ENCODE results near the gene MACROD2.

MACROD2 gene

DNA sequence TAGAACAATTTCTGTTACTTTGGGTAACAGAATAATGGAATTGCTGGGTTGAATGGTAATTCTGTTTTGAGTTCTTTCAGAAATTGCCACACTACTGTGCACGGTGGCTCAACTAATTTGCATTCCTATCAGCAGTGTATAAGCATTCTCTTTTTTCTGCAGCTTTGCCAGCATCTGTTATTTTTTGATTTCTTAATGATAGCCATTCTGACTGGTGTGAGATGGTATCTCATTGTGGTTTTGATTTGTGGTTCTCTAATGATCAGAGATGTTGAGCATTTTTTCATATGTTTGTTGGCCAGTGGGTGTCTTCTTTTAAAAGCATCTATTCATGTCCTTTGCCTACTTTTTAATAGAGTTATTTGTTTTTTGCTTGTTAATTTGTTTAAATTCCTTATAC, 1731.1 kb downstream of the MACROD2 start:
- no peak for TF ChIP-seq CTCF (IDR thresholded peaks at IDR 0.05; ENCODE audit: control extremely low read depth, extremely low read depth, low read depth, missing control alignments)
- DNase-seq (ENCODE audit: extremely low spot score): no peak
- ChIA-PET POLR2A (no interaction called here), CTCF (interaction anchor here (1.9 kb wide), 1 partner anchor 10 kb away, joined by 4 read pairs; no protein-coding TSS in a partner anchor)

DNA sequence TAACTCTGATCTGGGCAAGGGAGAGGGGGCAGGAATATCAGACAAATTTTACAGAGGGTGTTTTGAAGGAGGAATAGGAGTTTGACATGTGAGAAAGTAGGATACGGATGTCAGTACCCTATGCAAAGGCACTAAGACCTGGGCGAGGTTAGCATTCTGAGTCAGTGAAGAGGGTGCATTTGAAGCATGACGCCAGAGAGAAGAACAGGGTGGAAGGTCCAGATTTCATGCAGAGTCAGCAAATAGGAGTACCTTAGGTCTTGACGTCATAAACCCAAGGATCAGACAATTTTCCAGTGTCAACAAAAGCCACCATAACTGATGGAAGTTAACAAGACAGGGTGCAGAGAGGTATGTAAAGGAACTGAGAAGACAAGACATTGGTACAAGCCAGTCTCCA, 1738.7 kb downstream of the MACROD2 start:
- DNase-seq (ENCODE audit: extremely low spot score): no peak
- ChIA-PET CTCF (no interaction called here), POLR2A (no interaction called here)
- TF ChIP-seq CTCF (IDR thresholded peaks at IDR 0.05; ENCODE audit: control extremely low read depth, extremely low read depth, low read depth, missing control alignments): no peak

DNA sequence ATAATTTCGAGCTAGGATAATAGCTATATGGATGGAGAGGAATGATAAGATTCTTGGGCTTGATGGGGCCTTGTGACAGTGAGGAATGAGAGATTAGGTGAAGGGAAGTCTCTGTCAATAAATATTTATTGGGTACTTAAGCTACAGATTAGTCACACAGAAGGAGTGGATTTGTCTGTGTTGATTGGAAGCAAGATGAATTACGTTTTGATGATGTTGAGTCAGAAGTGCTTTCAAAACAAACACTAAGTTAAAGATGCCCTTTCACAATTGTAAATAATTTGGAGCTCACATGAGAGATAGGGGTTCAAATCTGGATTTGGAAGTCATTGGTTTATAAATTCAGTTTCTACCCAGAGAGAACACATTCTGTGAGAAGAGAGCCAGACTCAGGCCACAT, 1743.7 kb downstream of the MACROD2 start:
- DNase-seq (ENCODE audit: extremely low spot score): no peak
- no peak for TF ChIP-seq CTCF (IDR thresholded peaks at IDR 0.05; ENCODE audit: control extremely low read depth, extremely low read depth, low read depth, missing control alignments)
- POLR2A ChIA-PET: no interaction called here
- CTCF ChIA-PET: interaction anchor here (0.9 to 1.3 kb wide), 2 partner anchors 12 to 20 kb away, joined by 3 to 4 read pairs; no protein-coding TSS in a partner anchor

GRCh38 chr20:15740046-15740775, 1744.9 kb downstream of the MACROD2 start:
- no peak for DNase-seq (ENCODE audit: extremely low spot score)
- ChIA-PET CTCF (interaction anchor here (1.1 to 1.5 kb wide), 4 partner anchors 11 to 86 kb away, joined by 3 read pairs; no protein-coding TSS in a partner anchor), POLR2A (no interaction called here)
- no peak for TF ChIP-seq CTCF (IDR thresholded peaks at IDR 0.05; ENCODE audit: control extremely low read depth, extremely low read depth, low read depth, missing control alignments)

GRCh38 chr20:15742087-15742486, 1746.8 kb downstream of the MACROD2 start:
- DNase-seq (ENCODE audit: extremely low spot score): no peak
- ChIA-PET POLR2A (no interaction called here), CTCF (interaction anchor here (1.2 kb wide), 2 partner anchors 14 to 20 kb away, joined by 3 to 4 read pairs; no protein-coding TSS in a partner anchor)
- TF ChIP-seq CTCF (IDR thresholded peaks at IDR 0.05; ENCODE audit: control extremely low read depth, extremely low read depth, low read depth, missing control alignments): no peak

- DNase-seq (ENCODE audit: extremely low spot score): no peak
- POLR2A ChIA-PET: no interaction called here
- CTCF ChIA-PET: interaction anchor here (1.2 kb wide), 2 partner anchors 13 to 20 kb away, joined by 3 to 4 read pairs; no protein-coding TSS in a partner anchor
- TF ChIP-seq CTCF (IDR thresholded peaks at IDR 0.05; ENCODE audit: control extremely low read depth, extremely low read depth, low read depth, missing control alignments): no peak
These were observed 1747.3 kb downstream of the MACROD2 start for GRCh38 chr20:15742627-15743026.
